Measurements from ENCODE around the gene TEDDM1. TPM values are rescaled to one million over a fixed set of nuclear protein-coding genes. Genes with fewer than 3 reads are reported as not detected.
"Not testable (repeated sequence)": the region's sequence is repeated elsewhere in the genome, so short reads cannot be mapped to it uniquely, and the experiment has no call there.

The TEDDM1 gene
- total RNA-seq: not detected
- long read RNA-seq: 0 reads

- intact Hi-C loops (cut with DNase I): no loop called here
- no peak for ATAC-seq
Observed at GRCh38 chr1:182400567-182400966, at the start of gene TEDDM1. Gene TEDDM1, minus strand, starts transcription at chr1:182400667. Its CDS starts 182 bp downstream, at chr1:182400485.

GRCh38 chr1:182450087-182450486, 49.6 kb upstream of the TEDDM1 start, which contains the start of gene RGSL1:
Gene RGSL1, plus strand, starts transcription at chr1:182450146. Its CDS starts 20 bp downstream, at chr1:182450166.
- TF ChIP-seq CTCF (IDR thresholded peaks at IDR 0.05): no peak
- H3K27me3 ChIP-seq: no peaks in the 10 kb centered on the region
- DNase-seq (no peak), ATAC-seq (no peak)
- intact Hi-C loops (cut with DNase I): no loop called here
- no peaks in the 10 kb centered on the region for H3K9me3 ChIP-seq
- no peak within 1 kb of the TSS for H3K27ac ChIP-seq
- H3K4me1 ChIP-seq: no peaks in the 10 kb centered on the region
- H3K4me3 ChIP-seq: no peak within 1 kb of the TSS
- H3K36me3 ChIP-seq: no peaks in the 10 kb centered on the region

More at GRCh38 chr1:182400567-182400966, at the start of gene TEDDM1:
- no peak for DNase-seq
- Histone ChIP-seq H3K27ac (no peak within 1 kb of the TSS), H3K36me3 (no peaks in the 10 kb centered on the region), H3K9me3 (no peaks in the 10 kb centered on the region), H3K27me3 (no peaks in the 10 kb centered on the region), H3K4me1 (peaks cover 8% of the 10 kb centered on the region), H3K4me3 (no peak within 1 kb of the TSS)
- TF ChIP-seq CTCF (IDR thresholded peaks at IDR 0.05): no peak

- Histone ChIP-seq H3K9me3 (no peaks in the 10 kb centered on the region), H3K36me3 (no peaks in the 10 kb centered on the region), H3K4me1 (no peaks in the 10 kb centered on the region), H3K4me3 (no peak overlapping the region), H3K27me3 (no peaks in the 10 kb centered on the region), H3K27ac (no peak overlapping the region)
- DNase-seq (no peak), ATAC-seq (no peak)
- no peak for TF ChIP-seq CTCF (IDR thresholded peaks at IDR 0.05)
- intact Hi-C loops (cut with DNase I): no loop called here
Observed at GRCh38 chr1:182447660-182448059, 47.2 kb upstream of the TEDDM1 start.

GRCh38 chr1:182447124-182447523, 46.7 kb upstream of the TEDDM1 start:
- H3K9me3 ChIP-seq; DNase-seq; H3K4me1 ChIP-seq; H3K27me3 ChIP-seq; H3K36me3 ChIP-seq; ATAC-seq; H3K27ac ChIP-seq; H3K4me3 ChIP-seq; intact Hi-C loops (cut with DNase I): not testable (repeated sequence)

GRCh38 chr1:182446033-182446669, 45.7 kb upstream of the TEDDM1 start:
- Histone ChIP-seq H3K27me3 (no peaks in the 10 kb centered on the region), H3K9me3 (no peaks in the 10 kb centered on the region), H3K36me3 (no peaks in the 10 kb centered on the region), H3K4me1 (no peaks in the 10 kb centered on the region), H3K27ac (no peak overlapping the region), H3K4me3 (no peak overlapping the region)
- intact Hi-C loops (cut with DNase I): no loop called here
- peak; percentile 70 for TF ChIP-seq CTCF (IDR thresholded peaks at IDR 0.05)
- DNase-seq (no peak), ATAC-seq (peak; percentile 89)

- ATAC-seq: no peak
Observed at GRCh38 chr1:182444497-182444896, 44.0 kb upstream of the TEDDM1 start.

More at GRCh38 chr1:182444497-182444896, 44.0 kb upstream of the TEDDM1 start:
- no peaks in the 10 kb centered on the region for H3K27me3 ChIP-seq
- H3K27ac ChIP-seq: no peak overlapping the region
- intact Hi-C loops (cut with DNase I): no loop called here
- no peak for DNase-seq
- no peaks in the 10 kb centered on the region for H3K36me3 ChIP-seq
- no peaks in the 10 kb centered on the region for H3K4me1 ChIP-seq
- H3K4me3 ChIP-seq: no peak overlapping the region
- H3K9me3 ChIP-seq: no peaks in the 10 kb centered on the region
- no peak for TF ChIP-seq CTCF (IDR thresholded peaks at IDR 0.05)

Measured in upper lobe of right lung (tissue), 1 donor.